ENCODE measurements around the gene SLC25A23. TPM values are rescaled to one million over a fixed set of nuclear protein-coding genes. Genes with fewer than 3 reads are reported as not detected.

SLC25A23 gene
- total RNA-seq, 1 donor from 2014 or later: 116 TPM

DNA sequence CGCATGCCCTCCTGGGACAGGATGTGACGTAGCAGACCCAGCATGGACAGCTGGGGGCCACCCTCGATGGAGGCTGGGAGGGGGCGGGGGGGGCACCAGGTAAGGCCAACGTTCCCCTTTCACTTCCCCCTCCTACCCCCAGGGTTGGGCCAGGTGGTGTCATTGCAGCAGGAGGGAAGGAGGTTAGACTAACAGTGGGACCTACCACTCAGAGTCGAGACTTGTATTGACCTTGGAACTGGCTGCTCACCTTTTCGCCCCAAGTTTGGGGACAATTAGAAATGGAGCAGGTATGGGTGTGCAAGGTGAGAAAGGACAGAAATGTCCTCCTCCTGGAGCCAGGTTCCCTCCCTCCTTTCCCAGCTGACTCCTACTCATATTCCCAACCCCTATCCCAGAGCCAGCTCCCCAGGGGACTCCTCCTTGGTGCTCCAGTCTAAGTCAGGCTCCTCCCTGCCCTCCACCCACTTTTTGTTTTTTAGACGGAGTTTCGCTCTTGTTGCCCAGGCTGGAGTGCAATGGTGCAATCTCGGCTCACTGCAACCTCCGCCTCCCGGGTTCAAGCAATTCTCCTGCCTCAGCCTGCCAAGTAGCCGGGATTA lies 17.4 kb downstream of the SLC25A23 start:
- peaks cover 26% of the 10 kb centered on the region for H3K36me3 ChIP-seq
- H3K4me3 ChIP-seq: no peak overlapping the region
- no peak for DNase-seq
- no peaks in the 10 kb centered on the region for H3K27me3 ChIP-seq (ENCODE audit: low read depth)
- H3K4me1 ChIP-seq: no peaks in the 10 kb centered on the region
- peaks cover 19% of the 10 kb centered on the region for H3K9me3 ChIP-seq (replicated peaks)
- no peak overlapping the region for H3K27ac ChIP-seq (replicated peaks)
- TF ChIP-seq, protein P1, sequence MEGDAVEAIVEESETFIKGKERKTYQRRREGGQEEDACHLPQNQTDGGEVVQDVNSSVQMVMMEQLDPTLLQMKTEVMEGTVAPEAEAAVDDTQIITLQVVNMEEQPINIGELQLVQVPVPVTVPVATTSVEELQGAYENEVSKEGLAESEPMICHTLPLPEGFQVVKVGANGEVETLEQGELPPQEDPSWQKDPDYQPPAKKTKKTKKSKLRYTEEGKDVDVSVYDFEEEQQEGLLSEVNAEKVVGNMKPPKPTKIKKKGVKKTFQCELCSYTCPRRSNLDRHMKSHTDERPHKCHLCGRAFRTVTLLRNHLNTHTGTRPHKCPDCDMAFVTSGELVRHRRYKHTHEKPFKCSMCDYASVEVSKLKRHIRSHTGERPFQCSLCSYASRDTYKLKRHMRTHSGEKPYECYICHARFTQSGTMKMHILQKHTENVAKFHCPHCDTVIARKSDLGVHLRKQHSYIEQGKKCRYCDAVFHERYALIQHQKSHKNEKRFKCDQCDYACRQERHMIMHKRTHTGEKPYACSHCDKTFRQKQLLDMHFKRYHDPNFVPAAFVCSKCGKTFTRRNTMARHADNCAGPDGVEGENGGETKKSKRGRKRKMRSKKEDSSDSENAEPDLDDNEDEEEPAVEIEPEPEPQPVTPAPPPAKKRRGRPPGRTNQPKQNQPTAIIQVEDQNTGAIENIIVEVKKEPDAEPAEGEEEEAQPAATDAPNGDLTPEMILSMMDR (IDR thresholded peaks at IDR 0.05; ENCODE audit: borderline replicate concordance): no peak
- intact Hi-C loops (cut with micrococcal nuclease): no loop called here

GRCh38 chr19:6440905-6441304 lies 18.7 kb downstream of the SLC25A23 start:
- Histone ChIP-seq H3K4me1 (no peaks in the 10 kb centered on the region), H3K9me3 (replicated peaks) (peaks cover 9% of the 10 kb centered on the region), H3K27ac (replicated peaks) (no peak overlapping the region), H3K27me3 (ENCODE audit: low read depth) (no peaks in the 10 kb centered on the region), H3K36me3 (peaks cover 13% of the 10 kb centered on the region), H3K4me3 (no peak overlapping the region)
- intact Hi-C loops (cut with micrococcal nuclease): no loop called here
- no peak for DNase-seq
- TF ChIP-seq, protein P1 (IDR thresholded peaks at IDR 0.05; ENCODE audit: borderline replicate concordance): no peak

GRCh38 chr19:6439743-6440142 lies 19.8 kb downstream of the SLC25A23 start:
- TF ChIP-seq, protein P1 (IDR thresholded peaks at IDR 0.05; ENCODE audit: borderline replicate concordance): no peak
- Histone ChIP-seq H3K27ac (replicated peaks) (no peak overlapping the region), H3K4me3 (no peak overlapping the region), H3K27me3 (ENCODE audit: low read depth) (no peaks in the 10 kb centered on the region), H3K36me3 (peaks cover 1% of the 10 kb centered on the region), H3K4me1 (no peaks in the 10 kb centered on the region), H3K9me3 (replicated peaks) (no peaks in the 10 kb centered on the region)
- DNase-seq: no peak
- intact Hi-C loops (cut with micrococcal nuclease): no loop called here

DNA sequence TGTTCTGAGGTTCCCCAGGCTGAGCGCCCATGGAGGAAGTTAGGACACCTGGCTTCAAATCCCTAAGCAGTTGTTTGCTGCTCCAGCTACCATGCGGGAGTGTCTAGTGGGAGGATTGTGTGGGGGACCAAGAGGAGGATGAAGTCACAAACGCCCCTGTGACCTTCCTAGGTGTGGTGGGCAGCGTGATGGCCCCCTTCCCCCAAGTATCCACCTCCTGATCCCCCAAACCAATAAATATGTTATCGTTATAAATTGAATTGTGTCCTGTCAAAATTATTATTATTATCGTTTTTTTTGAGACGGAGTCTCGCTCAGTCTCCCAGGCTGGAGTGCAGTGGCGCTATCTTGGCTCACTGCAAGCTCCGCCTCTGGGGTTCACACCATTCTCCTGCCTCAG lies 25.9 kb downstream of the SLC25A23 start, which contains the start of gene SLC25A41:
TSS of gene SLC25A41 (minus strand) at position 101 of the 400 bp plus-strand sequence. CDS start at position 31, 70 bp downstream.
- intact Hi-C loops (cut with micrococcal nuclease): no loop called here
- TF ChIP-seq, protein P1 (IDR thresholded peaks at IDR 0.05; ENCODE audit: borderline replicate concordance): no peak
- Histone ChIP-seq H3K9me3 (replicated peaks) (no peaks in the 10 kb centered on the region), H3K36me3 (no peaks in the 10 kb centered on the region), H3K27me3 (ENCODE audit: low read depth) (no peaks in the 10 kb centered on the region), H3K4me3 (no peak within 1 kb of the TSS), H3K4me1 (no peaks in the 10 kb centered on the region), H3K27ac (replicated peaks) (no peak within 1 kb of the TSS)
- no peak for DNase-seq

- Histone ChIP-seq H3K4me1 (no peaks in the 10 kb centered on the region), H3K4me3 (no peak overlapping the region), H3K27ac (replicated peaks) (no peak overlapping the region), H3K27me3 (ENCODE audit: low read depth) (no peaks in the 10 kb centered on the region), H3K36me3 (no peaks in the 10 kb centered on the region), H3K9me3 (replicated peaks) (no peaks in the 10 kb centered on the region)
- DNase-seq: no peak
- intact Hi-C loops (cut with micrococcal nuclease): no loop called here
- TF ChIP-seq, protein P1 (IDR thresholded peaks at IDR 0.05; ENCODE audit: borderline replicate concordance): no peak
Observed at GRCh38 chr19:6433165-6433564, 26.4 kb downstream of the SLC25A23 start.

Data from left ventricle myocardium inferior (tissue), 1 donor.